Muscle layer of duodenum (tissue), 2 donors: Measurements from ENCODE around the gene LDB2.

Experiments used
- H3K27ac ChIP-seq: one replicate; pipeline ENCODE4 v1.7.0; 2013; ENCODE audit warnings: mild to moderate bottlenecking, low read length
- H3K27me3 ChIP-seq: one replicate; pipeline ENCODE4 v1.7.0; 2013; ENCODE audit warnings: low read depth, mild to moderate bottlenecking, control low read depth, low read length
- H3K36me3 ChIP-seq, 2 donors: one replicate each; pipeline ENCODE4 v1.7.0; 2013; ENCODE audit warnings: low read length in 2 of 2, control low read depth in 1 of 2, mild to moderate bottlenecking in 1 of 2; ENCODE audit not compliant: insufficient read depth in 2 of 2, control insufficient read depth in 1 of 2
- H3K4me1 ChIP-seq, 2 donors: one replicate each; pipeline ENCODE4 v1.7.0; 2013; ENCODE audit warnings: low read length in 2 of 2, mild to moderate bottlenecking in 2 of 2, control low read depth in 1 of 2, moderate library complexity in 1 of 2; ENCODE audit not compliant: insufficient read depth in 2 of 2, control insufficient read depth in 1 of 2
- H3K4me3 ChIP-seq, 2 donors: one replicate each; pipeline ENCODE4 v1.7.0; 2013; ENCODE audit warnings: low read length in 2 of 2, low read depth in 1 of 2, mild to moderate bottlenecking in 1 of 2
- H3K9me3 ChIP-seq, 2 donors: one replicate each; pipeline ENCODE4 v1.7.0; 2013; ENCODE audit warnings: low read length in 2 of 2, control low read depth in 1 of 2, mild to moderate bottlenecking in 1 of 2; ENCODE audit not compliant: control insufficient read depth in 1 of 2
- donor health status: healthy.

LDB2 gene

GRCh38 chr4:16728111-16728510, 170.3 kb downstream of the LDB2 start:
- Histone ChIP-seq H3K27ac (no peak overlapping the region), H3K36me3 (no peaks in the 10 kb centered on the region)

GRCh38 chr4:16727218-16727617, 171.2 kb downstream of the LDB2 start:
- H3K36me3 ChIP-seq = no peaks in the 10 kb centered on the region
- no peak overlapping the region for H3K27ac ChIP-seq
- H3K9me3 ChIP-seq = no peaks in the 10 kb centered on the region
- no peaks in the 10 kb centered on the region for H3K4me1 ChIP-seq
- H3K4me3 ChIP-seq = no peak overlapping the region
- H3K27me3 ChIP-seq = no peaks in the 10 kb centered on the region

More at GRCh38 chr4:16728111-16728510, 170.3 kb downstream of the LDB2 start:
- Histone ChIP-seq H3K4me1 (no peaks in the 10 kb centered on the region), H3K9me3 (no peaks in the 10 kb centered on the region), H3K4me3 (no peak overlapping the region), H3K27me3 (no peaks in the 10 kb centered on the region)

GRCh38 chr4:16726368-16727050, 171.9 kb downstream of the LDB2 start:
- H3K4me3 ChIP-seq = no peak overlapping the region
- no peak overlapping the region for H3K27ac ChIP-seq

GRCh38 chr4:16725252-16725651, 173.2 kb downstream of the LDB2 start:
- no peaks in the 10 kb centered on the region for H3K36me3 ChIP-seq
- H3K27ac ChIP-seq = no peak overlapping the region
- no peaks in the 10 kb centered on the region for H3K4me1 ChIP-seq
- H3K27me3 ChIP-seq = no peaks in the 10 kb centered on the region
- no peak overlapping the region for H3K4me3 ChIP-seq
- no peaks in the 10 kb centered on the region for H3K9me3 ChIP-seq

More at GRCh38 chr4:16726368-16727050, 171.9 kb downstream of the LDB2 start:
- no peaks in the 10 kb centered on the region for H3K36me3 ChIP-seq
- H3K9me3 ChIP-seq = no peaks in the 10 kb centered on the region
- H3K27me3 ChIP-seq = no peaks in the 10 kb centered on the region
- H3K4me1 ChIP-seq = no peaks in the 10 kb centered on the region

- no peak overlapping the region for H3K4me3 ChIP-seq
These were observed 176.0 kb downstream of the LDB2 start for GRCh38 chr4:16722416-16722815.

GRCh38 chr4:16721613-16722291, 176.7 kb downstream of the LDB2 start:
- no peaks in the 10 kb centered on the region for H3K36me3 ChIP-seq
- H3K27me3 ChIP-seq = no peaks in the 10 kb centered on the region
- no peaks in the 10 kb centered on the region for H3K4me1 ChIP-seq
- H3K27ac ChIP-seq = no peak overlapping the region
- no peak overlapping the region for H3K4me3 ChIP-seq
- H3K9me3 ChIP-seq = no peaks in the 10 kb centered on the region

More at GRCh38 chr4:16722416-16722815, 176.0 kb downstream of the LDB2 start:
- Histone ChIP-seq H3K27me3 (no peaks in the 10 kb centered on the region), H3K36me3 (no peaks in the 10 kb centered on the region), H3K9me3 (no peaks in the 10 kb centered on the region), H3K27ac (no peak overlapping the region), H3K4me1 (no peaks in the 10 kb centered on the region)

- Histone ChIP-seq H3K27ac (no peak overlapping the region), H3K4me3 (no peak overlapping the region), H3K9me3 (no peaks in the 10 kb centered on the region), H3K27me3 (no peaks in the 10 kb centered on the region), H3K4me1 (no peaks in the 10 kb centered on the region), H3K36me3 (no peaks in the 10 kb centered on the region)
These were observed 177.7 kb downstream of the LDB2 start for GRCh38 chr4:16720761-16721160.

- Histone ChIP-seq H3K36me3 (no peaks in the 10 kb centered on the region), H3K9me3 (no peaks in the 10 kb centered on the region), H3K27ac (no peak overlapping the region), H3K27me3 (no peaks in the 10 kb centered on the region), H3K4me3 (no peak overlapping the region), H3K4me1 (no peaks in the 10 kb centered on the region)
These were observed 181.0 kb downstream of the LDB2 start for GRCh38 chr4:16717266-16717970.

GRCh38 chr4:16715482-16715881, 183.0 kb downstream of the LDB2 start:
- no peak overlapping the region for H3K4me3 ChIP-seq
- H3K9me3 ChIP-seq = no peaks in the 10 kb centered on the region
- no peak overlapping the region for H3K27ac ChIP-seq
- H3K4me1 ChIP-seq = no peaks in the 10 kb centered on the region
- H3K36me3 ChIP-seq = no peaks in the 10 kb centered on the region
- H3K27me3 ChIP-seq = no peaks in the 10 kb centered on the region

GRCh38 chr4:16714191-16714590, 184.3 kb downstream of the LDB2 start:
- Histone ChIP-seq H3K4me3 (no peak overlapping the region), H3K9me3 (no peaks in the 10 kb centered on the region), H3K27me3 (no peaks in the 10 kb centered on the region), H3K27ac (no peak overlapping the region), H3K4me1 (no peaks in the 10 kb centered on the region), H3K36me3 (no peaks in the 10 kb centered on the region)

- no peak overlapping the region for H3K27ac ChIP-seq
- H3K27me3 ChIP-seq = no peaks in the 10 kb centered on the region
- H3K36me3 ChIP-seq = no peaks in the 10 kb centered on the region
- no peaks in the 10 kb centered on the region for H3K9me3 ChIP-seq
- no peak overlapping the region for H3K4me3 ChIP-seq
- no peaks in the 10 kb centered on the region for H3K4me1 ChIP-seq
These were observed 184.7 kb downstream of the LDB2 start for GRCh38 chr4:16713696-16714095.
